IMR-90 (cell line): Measurements from ENCODE around the gene SPP1. TPM values are rescaled to one million over a fixed set of nuclear protein-coding genes. Genes with fewer than 3 reads are reported as not detected.

Experiments
- ATAC-seq: fragments of 200-7000 bp; cut with Tn5 transposase; 2 replicates; pipeline ENCODE4 v1.9.1; 2020; ENCODE audit warnings: low read depth, mild to moderate bottlenecking, moderate library complexity
- BruUV-seq: library from RNA; stranded (reverse); fragments of 400-500 nt; replicated peaks from 2 replicates; lab custom pipeline; 2021; lab: Mats Ljungman, UMichigan
- CTCF ChIA-PET: fragments of 300-600 bp; formaldehyde crosslinking; extraction: SDS; loops from one replicate; lab custom pipeline; 2021; ENCODE audit warnings: antibody characterized with exemption; lab: Yijun Ruan, JAX
- POLR2A ChIA-PET: fragments of 300-600 bp; sonication (Branson Sonifier 250); formaldehyde crosslinking; loops from one replicate; lab custom pipeline; 2022; ENCODE audit warnings: antibody characterized with exemption; ENCODE audit not compliant: unreplicated experiment; lab: Charles Lee
- DNase-seq: peaks from one replicate; pipeline ENCODE4 v3.0.0; 2013
- H2AFZ ChIP-seq: replicated peaks from 2 replicates; pipeline ENCODE3; 2013; ENCODE audit warnings: low read length, mild to moderate bottlenecking; ENCODE audit not compliant: poor library complexity
- H2AK5ac ChIP-seq: 2 replicates; pipeline ENCODE4 v1.6.1; 2013; ENCODE audit warnings: low read depth, low read length, inconsistent platforms
- H2AK9ac ChIP-seq: replicated peaks from 2 replicates; pipeline ENCODE3; 2013; ENCODE audit warnings: mild to moderate bottlenecking, low read depth, low read length, moderate library complexity; ENCODE audit not compliant: poor library complexity
- H2BK120ac ChIP-seq: 2 replicates; pipeline ENCODE4 v1.6.1; 2013; ENCODE audit warnings: low read depth, low read length, inconsistent platforms
- H2BK15ac ChIP-seq: 3 replicates; pipeline ENCODE4 v1.6.1; 2013; ENCODE audit warnings: low read depth, low read length, inconsistent platforms
- H2BK20ac ChIP-seq: 2 replicates; pipeline ENCODE4 v1.6.1; 2013; ENCODE audit warnings: low read depth, mild to moderate bottlenecking, inconsistent platforms, low read length, moderate library complexity
- H2BK5ac ChIP-seq: 2 replicates; pipeline ENCODE4 v1.6.1; 2013; ENCODE audit warnings: mild to moderate bottlenecking, low read depth, low read length, inconsistent platforms; ENCODE audit not compliant: poor library complexity, severe bottlenecking
- H3K14ac ChIP-seq: replicated peaks from 2 replicates; pipeline ENCODE4 v1.6.1; 2013; ENCODE audit warnings: low read depth, low read length, inconsistent platforms
- H3K18ac ChIP-seq: 2 replicates; pipeline ENCODE4 v1.6.1; 2013; ENCODE audit warnings: low read depth, low read length, control low read depth
- H3K23ac ChIP-seq: 2 replicates; pipeline ENCODE4 v1.6.1; 2013; ENCODE audit warnings: low read depth, low read length, inconsistent platforms
- H3K27ac ChIP-seq: 2 replicates; pipeline ENCODE4 v1.5.1; 2013; ENCODE audit warnings: mild to moderate bottlenecking, control low read depth, low read length; ENCODE audit not compliant: insufficient read depth
- H3K27me3 ChIP-seq: 2 replicates; pipeline ENCODE4 v1.6.1; 2013; ENCODE audit warnings: low read length; ENCODE audit not compliant: control insufficient read depth, insufficient read depth
- H3K36me3 ChIP-seq: 2 replicates; pipeline ENCODE4 v1.6.1; 2013; ENCODE audit warnings: low read length, mixed read lengths; ENCODE audit not compliant: control insufficient read depth, insufficient read depth
- H3K4ac ChIP-seq: 2 replicates; pipeline ENCODE4 v1.6.1; 2013; ENCODE audit warnings: low read depth, low read length, inconsistent platforms
- H3K4me1 ChIP-seq: 2 replicates; pipeline ENCODE4 v1.6.1; 2013; ENCODE audit warnings: low read length, mixed read lengths; ENCODE audit not compliant: control insufficient read depth, insufficient read depth
- H3K4me2 ChIP-seq: 2 replicates; pipeline ENCODE4 v1.6.1; 2013; ENCODE audit warnings: low read depth, mild to moderate bottlenecking, control low read depth, low read length, moderate library complexity
- H3K4me3 ChIP-seq: 2 replicates; pipeline ENCODE4 v1.5.1; 2013; ENCODE audit warnings: low read depth, mild to moderate bottlenecking, control low read depth, low read length, moderate library complexity; ENCODE audit not compliant: insufficient read depth
- H3K56ac ChIP-seq: 2 replicates; pipeline ENCODE4 v1.6.1; 2013; ENCODE audit warnings: low read length, inconsistent platforms; ENCODE audit not compliant: insufficient read depth; ENCODE audit errors: extremely low read depth
- H3K79me1 ChIP-seq, 2 experiments: 2 replicates each; pipeline ENCODE4 v1.6.1; 2013; ENCODE audit warnings: low read length in 2 of 2, inconsistent platforms in 1 of 2, low read depth in 1 of 2
- H3K9ac ChIP-seq: 2 replicates; pipeline ENCODE4 v1.6.1; 2013; ENCODE audit warnings: low read depth, low read length, control low read depth
- H3K9me1 ChIP-seq: 2 replicates; pipeline ENCODE4 v1.6.1; 2013; ENCODE audit warnings: low read length, inconsistent platforms; ENCODE audit not compliant: insufficient read depth
- H3K9me3 ChIP-seq: 2 replicates; pipeline ENCODE4 v1.6.1; 2013; ENCODE audit warnings: low read length; ENCODE audit not compliant: control insufficient read depth, insufficient read depth
- H4K20me1 ChIP-seq: 2 replicates; pipeline ENCODE4 v1.6.1; 2013; ENCODE audit warnings: low read length, inconsistent platforms; ENCODE audit not compliant: insufficient read depth
- H4K5ac ChIP-seq: 2 replicates; pipeline ENCODE4 v1.6.1; 2013; ENCODE audit warnings: mild to moderate bottlenecking, low read depth, low read length, control low read depth
- H4K8ac ChIP-seq, 2 experiments: 2 replicates each; pipeline ENCODE4 v1.6.1; 2013; ENCODE audit warnings: low read depth in 2 of 2, low read length in 2 of 2, control low read depth in 1 of 2, inconsistent platforms in 1 of 2
- H4K91ac ChIP-seq: 2 replicates; pipeline ENCODE4 v1.6.1; 2013; ENCODE audit warnings: low read depth, low read length, inconsistent platforms; ENCODE audit not compliant: insufficient read depth
- BHLHE40 ChIP-seq: fragments of 150-350 bp; IDR thresholded peaks from 2 replicates; pipeline ENCODE4 v1.6.1; 2016; ENCODE audit warnings: mild to moderate bottlenecking, low read depth, low read length
- CEBPB ChIP-seq: IDR thresholded peaks from 2 replicates; pipeline ENCODE4 v1.6.1; 2012; ENCODE audit warnings: low read depth, low read length, improper control_type of control experiment
- CHD1 ChIP-seq: IDR thresholded peaks from 2 replicates; pipeline ENCODE4 v1.6.1; 2012; ENCODE audit warnings: low read depth, low read length, improper control_type of control experiment
- CTCF ChIP-seq: conservative IDR thresholded peaks from 2 replicates; pipeline ENCODE4 v1.5.1; 2012; ENCODE audit warnings: mild to moderate bottlenecking, low read depth, low read length, improper control_type of control experiment
- ELK1 ChIP-seq: fragments of 150-350 bp; IDR thresholded peaks from 2 replicates; pipeline ENCODE4 v1.6.1; 2016; ENCODE audit warnings: low read depth, mild to moderate bottlenecking, low read length, moderate library complexity, borderline replicate concordance
- FOS ChIP-seq: fragments of 150-350 bp; IDR thresholded peaks from 2 replicates; pipeline ENCODE4 v1.6.1; 2016; ENCODE audit warnings: low read depth, low read length
- MAFK ChIP-seq: IDR thresholded peaks from 2 replicates; pipeline ENCODE4 v1.6.1; 2012; ENCODE audit warnings: low read depth, low read length, improper control_type of control experiment
- MAZ ChIP-seq: IDR thresholded peaks from 2 replicates; pipeline ENCODE4 v1.6.1; 2012; ENCODE audit warnings: low read depth, mild to moderate bottlenecking, low read length, improper control_type of control experiment, moderate library complexity, borderline replicate concordance
- MXI1 ChIP-seq: IDR thresholded peaks from 2 replicates; pipeline ENCODE4 v1.6.1; 2012; ENCODE audit warnings: low read depth, mild to moderate bottlenecking, low read length, moderate library complexity, borderline replicate concordance
- NFE2L2 ChIP-seq: fragments of 150-350 bp; IDR thresholded peaks from 2 replicates; pipeline ENCODE4 v1.6.1; 2016; ENCODE audit warnings: low read depth, mild to moderate bottlenecking, low read length
- POLR2A ChIP-seq: IDR thresholded peaks from 2 replicates; pipeline ENCODE4 v1.6.1; 2012; ENCODE audit warnings: mild to moderate bottlenecking, low read depth, low read length
- RAD21 ChIP-seq: IDR thresholded peaks from 2 replicates; pipeline ENCODE4 v1.6.1; 2012; ENCODE audit warnings: low read length, improper control_type of control experiment
- RCOR1 ChIP-seq: IDR thresholded peaks from 2 replicates; pipeline ENCODE4 v1.6.1; 2012; ENCODE audit warnings: mild to moderate bottlenecking, low read length, improper control_type of control experiment; ENCODE audit not compliant: insufficient replicate concordance
- RFX5 ChIP-seq: IDR thresholded peaks from 2 replicates; pipeline ENCODE4 v1.8.0; 2012; ENCODE audit warnings: low read depth, mild to moderate bottlenecking, low read length, moderate library complexity
- SMC3 ChIP-seq: fragments of 150-350 bp; IDR thresholded peaks from 2 replicates; pipeline ENCODE4 v1.6.1; 2016; ENCODE audit warnings: low read depth, mild to moderate bottlenecking, antibody characterized with exemption, low read length, moderate library complexity
- WGBS, 2 experiments: methylation state at CpG; one replicate each; pipeline versions ENCODE4 v1.1.5 to v1.1.7; 2013; ENCODE audit warnings: missing lambda C conversion rate in 2 of 2; ENCODE audit not compliant: insufficient read length in 1 of 2; ENCODE audit errors: extremely low coverage in 2 of 2; 5-methylcytosine and 5-hydroxymethylcytosine counted together
- dilution Hi-C: fragments of 300-500 bp; cut with HindIII; formaldehyde crosslinking; loops from one replicate; pipeline ENCODE4 v1.14.3; 2018; ENCODE audit warnings: low sequenced_read_pairs; ENCODE audit not compliant: unreplicated experiment
- in situ Hi-C: fragments of 300-500 bp; cut with MboI; formaldehyde crosslinking; loops from 3 replicates; pipeline ENCODE4 v1.14.3; 2019; ENCODE audit warnings: low sequenced_read_pairs, inconsistent platforms, mixed read lengths
- intact Hi-C: fragments of 100-400 bp; cut with micrococcal nuclease; formaldehyde crosslinking; loops from 2 replicates; pipeline ENCODE4 v1.10.0; 2022
- polyA plus RNA-seq, 3 experiments: library from polyadenylated mRNA; depleted of rRNA; stranded (reverse); fragments of >200 nt; gene quantifications; 2 replicates each; pipeline ENCODE4 v1.2.3, GENCODE V29; 2012; ENCODE audit warnings: low replicate concordance in 1 of 3
- total RNA-seq: library from RNA; depleted of rRNA; stranded (reverse); fragments of >200 nt; gene quantifications from 2 replicates; pipeline ENCODE4 v1.2.3, GENCODE V29; 2012
- TF ChIP-seq, protein P1 (sequence below): fragments of 150-350 bp; IDR thresholded peaks from 2 replicates; pipeline ENCODE4 v1.6.1; 2017; ENCODE audit warnings: mild to moderate bottlenecking, antibody characterized with exemption, low read length, low read depth

The SPP1 gene
- total and polyA plus RNA-seq, 2 of the 4 experiments (the other 2 are of a cell fraction): 0.18 to 0.50 TPM

DNA sequence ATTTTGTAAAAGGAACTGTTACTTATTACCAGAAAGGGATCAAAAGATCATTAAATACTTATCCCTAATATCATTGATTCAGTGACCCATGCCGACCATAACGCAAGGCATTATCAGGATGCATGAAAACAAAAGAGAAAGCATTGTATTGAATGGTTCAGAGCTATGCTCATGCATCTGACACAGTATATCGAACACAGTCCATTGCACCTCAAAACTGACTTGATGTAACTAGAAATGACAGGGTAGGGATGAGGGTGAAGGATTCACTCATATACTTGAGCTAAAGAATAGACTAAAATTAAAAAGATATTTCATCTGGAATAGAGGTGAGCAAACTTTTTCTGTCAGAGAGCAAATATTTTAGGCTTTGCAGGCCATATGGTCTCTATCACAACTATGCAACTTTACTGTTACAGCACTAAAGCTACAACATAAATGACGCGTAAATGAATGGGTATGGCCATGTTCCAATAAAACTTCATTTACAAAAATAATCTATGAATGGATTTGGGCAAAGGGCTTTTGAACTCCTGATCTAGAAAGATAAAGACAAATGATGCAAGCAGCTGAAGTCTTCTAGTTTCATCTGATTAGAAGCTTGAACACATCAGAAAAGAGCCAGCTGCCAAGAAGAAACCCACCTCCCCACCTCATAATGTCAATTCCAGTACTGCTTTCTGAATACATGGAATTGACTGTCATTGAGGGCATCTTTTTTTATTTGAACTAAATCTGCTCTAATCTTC lies 12.9 kb upstream of the SPP1 start:
- no peak overlapping the region for H3K27ac ChIP-seq
- no peak overlapping the region for H2AFZ ChIP-seq
- no peaks in the 10 kb centered on the region for H3K9me1 ChIP-seq
- no peak overlapping the region for H3K23ac ChIP-seq
- H3K56ac ChIP-seq: no peak overlapping the region
- WGBS, 2 experiments: no CpG with 5 or more reads among the region's 5 CpGs
- no peak overlapping the region for H2AK5ac ChIP-seq
- H3K14ac ChIP-seq: no peak overlapping the region
- no peak overlapping the region; a peak in 1 of 4 replicates for H4K8ac ChIP-seq
- no TSS peak for BruUV-seq
- H2BK15ac ChIP-seq: no peak overlapping the region
- ChIA-PET CTCF (interaction anchor here (1.0 to 3.8 kb wide), 3 partner anchors 8 to 23 kb away, joined by 3 to 18 read pairs (median 3); no protein-coding TSS in a partner anchor), POLR2A (no interaction called here)
- no peaks in the 10 kb centered on the region for H3K27me3 ChIP-seq
- no peak overlapping the region for H3K4me2 ChIP-seq
- in situ Hi-C loops (no loop called here), dilution Hi-C loops (no loop called here), intact Hi-C loops (no loop called here)
- H3K9me3 ChIP-seq: no peaks in the 10 kb centered on the region
- no peak overlapping the region for H4K91ac ChIP-seq
- H3K4me3 ChIP-seq: no peak overlapping the region
- no peak overlapping the region for H3K9ac ChIP-seq
- H3K36me3 ChIP-seq: no peaks in the 10 kb centered on the region
- ATAC-seq: no peak
- no peaks in the 10 kb centered on the region for H3K79me1 ChIP-seq
- H4K5ac ChIP-seq: no peak overlapping the region
- no peak overlapping the region for H3K4ac ChIP-seq
- H2BK120ac ChIP-seq: no peak overlapping the region
- no peaks in the 10 kb centered on the region for H4K20me1 ChIP-seq
- no peak overlapping the region for H2AK9ac ChIP-seq
- H3K18ac ChIP-seq: no peak overlapping the region
- TF ChIP-seq RFX5: no peak
- TF ChIP-seq, protein P1, sequence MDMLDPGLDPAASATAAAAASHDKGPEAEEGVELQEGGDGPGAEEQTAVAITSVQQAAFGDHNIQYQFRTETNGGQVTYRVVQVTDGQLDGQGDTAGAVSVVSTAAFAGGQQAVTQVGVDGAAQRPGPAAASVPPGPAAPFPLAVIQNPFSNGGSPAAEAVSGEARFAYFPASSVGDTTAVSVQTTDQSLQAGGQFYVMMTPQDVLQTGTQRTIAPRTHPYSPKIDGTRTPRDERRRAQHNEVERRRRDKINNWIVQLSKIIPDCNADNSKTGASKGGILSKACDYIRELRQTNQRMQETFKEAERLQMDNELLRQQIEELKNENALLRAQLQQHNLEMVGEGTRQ: no peak
- no peak for TF ChIP-seq POLR2A
- TF ChIP-seq ELK1: no peak
- TF ChIP-seq CTCF: no peak
- no peak for TF ChIP-seq MAZ
- no peak for TF ChIP-seq CHD1
- no peak for TF ChIP-seq NFE2L2
- no peak for TF ChIP-seq BHLHE40
- TF ChIP-seq MXI1: no peak
- TF ChIP-seq RAD21: no peak
- TF ChIP-seq MAFK: no peak
- no peak for TF ChIP-seq CEBPB
- TF ChIP-seq RCOR1: no peak
- TF ChIP-seq SMC3: no peak
- TF ChIP-seq FOS: no peak
- H2BK5ac ChIP-seq: no peak overlapping the region
- no peak overlapping the region for H2BK20ac ChIP-seq
- no peak for DNase-seq
- H3K4me1 ChIP-seq: no peaks in the 10 kb centered on the region
